Transverse colon (tissue), 4 donors: Measurements from ENCODE around the gene TLX2. TPM values are rescaled to one million over a fixed set of nuclear protein-coding genes. Genes with fewer than 3 reads are reported as not detected.

Experiments
- DNase-seq: peaks from one replicate; pipeline ENCODE4 v3.0.0-alpha.2; 2019
- H3K27ac ChIP-seq, 4 donors: fragments of 200-600 bp; sonication (generic); 2 replicates each; pipeline ENCODE4 v1.5.1; 2016 to 2018; ENCODE audit warnings: inconsistent platforms in 4 of 4
- H3K27me3 ChIP-seq: fragments of 200-600 bp; sonication (generic); 2 replicates; pipeline ENCODE4 v1.5.1; 2017; ENCODE audit warnings: inconsistent platforms
- H3K36me3 ChIP-seq, 4 donors: fragments of 200-600 bp; sonication (generic); 2 replicates each; pipeline ENCODE4 v1.5.1; 2017 to 2019; ENCODE audit warnings: inconsistent platforms in 4 of 4
- H3K4me1 ChIP-seq, 4 donors: fragments of 200-600 bp; sonication (generic); 2 replicates each; pipeline ENCODE4 v1.5.1; 2017 to 2020; ENCODE audit warnings: inconsistent platforms in 4 of 4
- H3K4me3 ChIP-seq, 4 donors: fragments of 200-600 bp; sonication (generic); 1 replicate in 1 of 4; 2 replicates in 3 of 4; pipeline versions ENCODE4 v1.5.1 to v1.6.1; 2017 to 2019; ENCODE audit warnings: inconsistent platforms in 4 of 4
- H3K9me3 ChIP-seq, 2 donors: fragments of 200-600 bp; sonication (generic); 2 replicates each; pipeline ENCODE4 v1.5.1; 2017 to 2019; ENCODE audit warnings: inconsistent platforms in 2 of 2
- EP300 ChIP-seq: sonication (generic); formaldehyde crosslinking; IDR thresholded peaks from one replicate; pipeline ENCODE4 v1.6.1; 2017; ENCODE audit warnings: antibody characterized with exemption, low read depth
- POLR2A ChIP-seq: fragments of 450-650 bp; IDR thresholded peaks from one replicate; pipeline ENCODE4 v1.6.1; 2016; ENCODE audit warnings: antibody characterized with exemption, mild to moderate bottlenecking, moderate library complexity
- POLR2AphosphoS5 ChIP-seq, 3 donors: sonication (generic); formaldehyde crosslinking; IDR thresholded peaks; one replicate each; pipeline ENCODE4 v1.6.1; 2016; ENCODE audit warnings: antibody characterized with exemption in 3 of 3
- WGBS, 2 donors: methylation state at CpG; one replicate each; pipeline ENCODE4 v1.1.5; 2018; ENCODE audit warnings: low coverage in 1 of 2; 5-methylcytosine and 5-hydroxymethylcytosine counted together
- in situ Hi-C, 4 donors: fragments of 200-750 bp; cut with MboI; loops; one replicate each; pipeline versions ENCODE4 v1.15.0 to v1.15.1; 2017; ENCODE audit warnings: low sequenced_read_pairs in 3 of 4, low pct_ligation_motif_present in 1 of 4, low pct_unique_long_range_greater_than_20kb in 1 of 4
- intact Hi-C: fragments of 100-400 bp; cut with DNase I; formaldehyde crosslinking; loops from one replicate; pipeline ENCODE4 v1.15.1; 2023; ENCODE audit warnings: low total_unique reads
- total RNA-seq, 4 donors: library from RNA; depleted of rRNA; stranded (reverse); fragments of >200 nt; gene quantifications; one replicate each; pipeline ENCODE4 v1.1.0, GENCODE V29; 2016
- TF ChIP-seq, protein P1 (sequence below), 5 experiments: fragments of 200-600 bp in 3 of 5; fragments of 450-650 bp in 2 of 5; sonication (generic) in 3 of 5; IDR thresholded peaks; 1 replicate in 2 of 5; 2 replicates in 3 of 5; pipeline ENCODE4 v1.5.1; 2016 to 2017; ENCODE audit warnings: antibody characterized with exemption in 5 of 5, inconsistent platforms in 3 of 5, mild to moderate bottlenecking in 2 of 5, moderate library complexity in 1 of 5

TLX2 gene
- total RNA-seq, 4 donors from 2014 or later, result 0.96 to 2.5 TPM; not detected in 2

DNA sequence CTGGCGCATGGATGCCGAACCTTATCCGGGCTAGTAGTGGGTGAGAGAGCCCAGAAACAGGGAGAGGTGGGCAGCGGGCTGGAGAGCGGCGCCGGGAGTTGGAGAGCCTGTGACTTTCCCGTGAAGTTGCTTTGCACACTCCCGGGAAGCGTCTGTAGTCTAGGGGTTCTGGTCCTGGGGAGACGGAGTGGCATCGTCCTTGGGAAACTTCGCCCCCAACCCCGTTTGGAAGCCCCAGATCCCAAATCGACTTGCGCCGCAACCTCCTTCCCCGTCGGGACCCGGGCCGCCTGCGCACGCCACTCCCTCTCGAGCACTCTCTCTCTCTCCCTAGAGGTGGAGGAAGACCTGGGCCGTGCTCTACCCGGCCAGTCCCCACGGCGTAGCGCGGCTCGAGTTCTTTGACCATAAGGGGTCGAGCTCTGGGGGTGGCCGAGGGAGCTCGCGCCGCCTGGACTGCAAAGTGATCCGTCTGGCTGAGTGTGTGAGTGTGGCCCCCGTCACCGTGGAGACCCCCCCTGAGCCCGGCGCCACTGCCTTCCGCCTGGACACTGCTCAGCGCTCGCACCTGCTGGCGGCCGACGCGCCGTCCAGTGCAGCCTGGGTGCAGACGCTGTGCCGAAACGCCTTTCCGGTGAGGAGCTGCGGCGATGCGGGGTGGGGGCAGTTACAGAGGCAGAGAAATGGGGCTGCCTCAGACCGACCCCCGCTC lies 40.7 kb downstream of the TLX2 start:
- Histone ChIP-seq H3K4me1 (peaks cover 4 to 34% (median 19%) of the 10 kb centered on the region in 4 donors), H3K36me3 (no peaks in the 10 kb centered on the region), H3K9me3 (no peaks in the 10 kb centered on the region), H3K4me3 (peak overlapping the region; percentile 44 to 92 (median 68)), H3K27me3 (no peaks in the 10 kb centered on the region), H3K27ac (peak overlapping the region; percentile 83 to 91 (median 86))
- in situ Hi-C loops, result no loop called here
- TF ChIP-seq EP300 (no peak), POLR2A (no peak)
- TF ChIP-seq, protein P1, sequence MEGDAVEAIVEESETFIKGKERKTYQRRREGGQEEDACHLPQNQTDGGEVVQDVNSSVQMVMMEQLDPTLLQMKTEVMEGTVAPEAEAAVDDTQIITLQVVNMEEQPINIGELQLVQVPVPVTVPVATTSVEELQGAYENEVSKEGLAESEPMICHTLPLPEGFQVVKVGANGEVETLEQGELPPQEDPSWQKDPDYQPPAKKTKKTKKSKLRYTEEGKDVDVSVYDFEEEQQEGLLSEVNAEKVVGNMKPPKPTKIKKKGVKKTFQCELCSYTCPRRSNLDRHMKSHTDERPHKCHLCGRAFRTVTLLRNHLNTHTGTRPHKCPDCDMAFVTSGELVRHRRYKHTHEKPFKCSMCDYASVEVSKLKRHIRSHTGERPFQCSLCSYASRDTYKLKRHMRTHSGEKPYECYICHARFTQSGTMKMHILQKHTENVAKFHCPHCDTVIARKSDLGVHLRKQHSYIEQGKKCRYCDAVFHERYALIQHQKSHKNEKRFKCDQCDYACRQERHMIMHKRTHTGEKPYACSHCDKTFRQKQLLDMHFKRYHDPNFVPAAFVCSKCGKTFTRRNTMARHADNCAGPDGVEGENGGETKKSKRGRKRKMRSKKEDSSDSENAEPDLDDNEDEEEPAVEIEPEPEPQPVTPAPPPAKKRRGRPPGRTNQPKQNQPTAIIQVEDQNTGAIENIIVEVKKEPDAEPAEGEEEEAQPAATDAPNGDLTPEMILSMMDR (IDR thresholded peaks at IDR 0.05), result peak in 2 of 5 experiments; percentile 7 to 37
- 5% methylated on average over 55 of the region's 58 CpGs; no CpG with 5 or more reads in 1 of the 2 donors for WGBS, 2 donors
- DNase-seq, result peak; percentile 64
- intact Hi-C loops, result no loop called here

DNA sequence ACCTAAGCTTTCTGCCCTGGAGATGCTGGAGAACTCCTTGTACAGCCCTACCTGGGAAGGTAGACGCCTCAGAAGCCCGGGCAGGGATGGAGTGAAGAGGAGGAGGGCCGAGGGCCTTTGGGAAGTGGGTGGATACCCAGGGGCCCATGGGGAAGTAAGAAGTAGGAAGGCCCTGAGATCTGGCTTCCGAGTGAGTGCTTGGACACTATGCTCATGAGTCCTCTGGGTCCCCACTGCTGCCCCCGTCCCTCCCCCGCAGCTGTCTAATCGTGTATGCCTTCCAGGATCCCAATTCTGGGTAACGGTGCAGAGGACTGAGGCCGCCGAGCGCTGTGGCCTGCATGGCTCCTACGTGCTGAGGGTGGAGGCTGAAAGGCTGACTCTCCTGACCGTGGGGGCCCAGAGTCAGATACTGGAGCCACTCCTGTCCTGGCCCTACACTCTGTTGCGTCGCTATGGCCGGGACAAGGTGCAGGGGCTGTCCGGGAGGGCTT lies 41.4 kb downstream of the TLX2 start:
- TF ChIP-seq EP300 (no peak), POLR2A (no peak), POLR2AphosphoS5 (IDR thresholded peaks at IDR 0.05) (no peak)
- TF ChIP-seq, protein P1 (IDR thresholded peaks at IDR 0.05), result no peak
- H3K4me1 ChIP-seq, result peaks cover 4 to 35% (median 19%) of the 10 kb centered on the region in 4 donors
- intact Hi-C loops (no loop called here), in situ Hi-C loops (no loop called here)
- 70% methylated on average over 17 of the region's 17 CpGs; no CpG with 5 or more reads in 1 of the 2 donors for WGBS, 2 donors
- no peaks in the 10 kb centered on the region for H3K36me3 ChIP-seq
- H3K27me3 ChIP-seq, result no peaks in the 10 kb centered on the region
- DNase-seq, result no peak
- H3K27ac ChIP-seq, result peak overlapping the region; percentile 83 to 91 (median 86)
- no peaks in the 10 kb centered on the region for H3K9me3 ChIP-seq
- H3K4me3 ChIP-seq, result peak overlapping the region; percentile 44 to 92 (median 68)

GRCh38 chr2:74556159-74556558 lies 41.9 kb downstream of the TLX2 start:
- intact Hi-C loops, result no loop called here
- H3K27me3 ChIP-seq, result no peaks in the 10 kb centered on the region
- TF ChIP-seq POLR2A, result no peak
- TF ChIP-seq, protein P1 (IDR thresholded peaks at IDR 0.05), result no peak
- TF ChIP-seq EP300, result no peak
- TF ChIP-seq POLR2AphosphoS5 (IDR thresholded peaks at IDR 0.05), result no peak
- H3K4me3 ChIP-seq, result peak overlapping the region in 1 of 4 donors; percentile 92
- WGBS, 2 donors, result 91% methylated on average over 14 of the region's 14 CpGs; no CpG with 5 or more reads in 1 of the 2 donors
- DNase-seq, result no peak
- no peaks in the 10 kb centered on the region for H3K9me3 ChIP-seq
- H3K36me3 ChIP-seq, result no peaks in the 10 kb centered on the region
- in situ Hi-C loops, result no loop called here
- peaks cover 4 to 35% (median 19%) of the 10 kb centered on the region in 4 donors for H3K4me1 ChIP-seq
- peak overlapping the region in 2 of 4 donors; percentile 84 to 91 for H3K27ac ChIP-seq

- H3K4me1 ChIP-seq, result peaks cover 4 to 35% (median 19%) of the 10 kb centered on the region in 4 donors
- H3K4me3 ChIP-seq, result no peak overlapping the region
- in situ Hi-C loops (no loop called here), intact Hi-C loops (no loop called here)
- no peak overlapping the region for H3K27ac ChIP-seq
- H3K9me3 ChIP-seq, result no peaks in the 10 kb centered on the region
- DNase-seq, result no peak
- H3K27me3 ChIP-seq, result no peaks in the 10 kb centered on the region
- no peaks in the 10 kb centered on the region for H3K36me3 ChIP-seq
- no peak for TF ChIP-seq EP300
- TF ChIP-seq POLR2AphosphoS5 (IDR thresholded peaks at IDR 0.05), result no peak
- TF ChIP-seq POLR2A, result no peak
- TF ChIP-seq, protein P1 (IDR thresholded peaks at IDR 0.05), result no peak
- WGBS, 2 donors, result 78 to 82% methylated on average over 1 to 6 of the region's 6 CpGs
Measured at GRCh38 chr2:74556831-74557370, 42.7 kb downstream of the TLX2 start.
